Endothelial cell (in vitro differentiated cells): ENCODE measurements around the gene PDE11A. TPM values are rescaled to one million over a fixed set of nuclear protein-coding genes. Genes with fewer than 3 reads are reported as not detected.

ENCODE experiments used
- DNase-seq: peaks from one replicate; pipeline ENCODE4 v3.0.0; 2021; ENCODE audit warnings: low spot score
- H3K27ac Mint-ChIP-seq: one replicate; pipeline ENCODE4 v1.8.0; 2021; ENCODE audit warnings: mixed read lengths, inconsistent platforms; ENCODE audit not compliant: unreplicated experiment
- H3K27me3 Mint-ChIP-seq: one replicate; pipeline ENCODE4 v1.8.0; 2021; ENCODE audit warnings: mild to moderate bottlenecking, moderate library complexity, mixed read lengths, inconsistent platforms; ENCODE audit not compliant: unreplicated experiment
- H3K36me3 Mint-ChIP-seq: one replicate; pipeline ENCODE4 v1.8.0; 2021; ENCODE audit warnings: mild to moderate bottlenecking, low read depth, mixed read lengths, inconsistent platforms; ENCODE audit not compliant: unreplicated experiment
- H3K4me1 Mint-ChIP-seq: one replicate; pipeline ENCODE4 v1.8.0; 2021; ENCODE audit warnings: mild to moderate bottlenecking, mixed read lengths, inconsistent platforms; ENCODE audit not compliant: unreplicated experiment
- H3K4me3 Mint-ChIP-seq: one replicate; pipeline ENCODE4 v1.8.0; 2021; ENCODE audit warnings: mild to moderate bottlenecking, mixed read lengths, inconsistent platforms; ENCODE audit not compliant: unreplicated experiment
- H3K9me3 Mint-ChIP-seq: one replicate; pipeline ENCODE4 v1.8.0; 2021; ENCODE audit warnings: mixed read lengths, inconsistent platforms; ENCODE audit not compliant: unreplicated experiment
- CTCF ChIP-seq: fragments of 200-600 bp; sonication (generic); IDR thresholded peaks from one replicate; pipeline ENCODE4 v1.5.0; 2021; ENCODE audit warnings: antibody characterized with exemption; ENCODE audit not compliant: unreplicated experiment
- total RNA-seq: library from RNA; stranded (reverse); fragmentation: NEBNext Ultra II Directional; extraction: Animal tissue kit (Norgen Biotek cat#: 25700); gene quantifications from one replicate; pipeline ENCODE4 v1.2.1, GENCODE V29; 2021; ENCODE audit not compliant: unreplicated experiment

The PDE11A gene
- total RNA-seq, 1 donor from 2014 or later = 1.7 TPM

DNA sequence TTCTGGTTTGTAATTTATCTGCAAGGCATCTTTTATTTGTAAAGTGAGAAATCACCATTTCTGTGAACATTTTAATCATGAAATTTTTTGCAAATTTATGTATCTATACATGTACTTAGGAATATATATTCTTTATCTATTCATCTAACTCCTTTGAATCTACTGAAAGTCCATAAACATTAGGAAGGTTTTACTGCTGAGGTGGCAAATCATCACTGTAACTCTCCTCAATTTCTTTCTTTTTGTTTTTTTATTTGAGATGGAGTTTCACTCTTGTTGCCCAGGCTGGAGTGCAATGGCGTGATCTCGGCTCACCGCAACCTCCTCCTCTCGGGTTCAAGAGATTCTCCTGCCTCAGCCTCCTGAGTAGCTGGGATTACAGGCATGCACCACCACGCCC lies 383.7 kb downstream of the PDE11A start:
- Mint-ChIP-seq H3K36me3 (no peaks in the 10 kb centered on the region), H3K27me3 (no peaks in the 10 kb centered on the region), H3K4me3 (no peak overlapping the region), H3K27ac (no peak overlapping the region), H3K4me1 (peaks cover 15% of the 10 kb centered on the region), H3K9me3 (no peaks in the 10 kb centered on the region)
- no peak for DNase-seq
- no peak for TF ChIP-seq CTCF

DNA sequence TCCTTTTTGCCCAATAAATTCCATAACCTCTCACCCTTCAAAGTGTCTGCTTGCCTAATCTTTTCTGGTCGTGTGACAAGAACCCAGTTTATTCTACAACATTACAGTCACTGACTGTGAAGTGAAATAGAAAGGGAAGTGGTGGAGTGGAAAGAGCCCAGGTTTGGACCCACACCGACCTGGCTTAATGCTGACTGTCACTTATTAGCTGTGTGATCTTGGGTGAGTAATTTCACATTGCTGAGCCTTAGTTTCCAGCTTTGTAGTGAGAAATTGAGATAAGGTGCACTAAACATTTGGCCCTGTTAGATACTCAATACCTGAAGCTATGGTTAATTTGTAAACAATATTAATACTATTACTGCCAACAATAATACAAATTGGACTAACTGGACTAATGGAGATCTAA lies 388.9 kb downstream of the PDE11A start:
- H3K4me3 Mint-ChIP-seq = no peak overlapping the region
- H3K27ac Mint-ChIP-seq = no peak overlapping the region
- H3K4me1 Mint-ChIP-seq = peaks cover 9% of the 10 kb centered on the region
- TF ChIP-seq CTCF = no peak
- DNase-seq = no peak
- no peaks in the 10 kb centered on the region for H3K9me3 Mint-ChIP-seq
- no peaks in the 10 kb centered on the region for H3K36me3 Mint-ChIP-seq
- no peaks in the 10 kb centered on the region for H3K27me3 Mint-ChIP-seq

DNA sequence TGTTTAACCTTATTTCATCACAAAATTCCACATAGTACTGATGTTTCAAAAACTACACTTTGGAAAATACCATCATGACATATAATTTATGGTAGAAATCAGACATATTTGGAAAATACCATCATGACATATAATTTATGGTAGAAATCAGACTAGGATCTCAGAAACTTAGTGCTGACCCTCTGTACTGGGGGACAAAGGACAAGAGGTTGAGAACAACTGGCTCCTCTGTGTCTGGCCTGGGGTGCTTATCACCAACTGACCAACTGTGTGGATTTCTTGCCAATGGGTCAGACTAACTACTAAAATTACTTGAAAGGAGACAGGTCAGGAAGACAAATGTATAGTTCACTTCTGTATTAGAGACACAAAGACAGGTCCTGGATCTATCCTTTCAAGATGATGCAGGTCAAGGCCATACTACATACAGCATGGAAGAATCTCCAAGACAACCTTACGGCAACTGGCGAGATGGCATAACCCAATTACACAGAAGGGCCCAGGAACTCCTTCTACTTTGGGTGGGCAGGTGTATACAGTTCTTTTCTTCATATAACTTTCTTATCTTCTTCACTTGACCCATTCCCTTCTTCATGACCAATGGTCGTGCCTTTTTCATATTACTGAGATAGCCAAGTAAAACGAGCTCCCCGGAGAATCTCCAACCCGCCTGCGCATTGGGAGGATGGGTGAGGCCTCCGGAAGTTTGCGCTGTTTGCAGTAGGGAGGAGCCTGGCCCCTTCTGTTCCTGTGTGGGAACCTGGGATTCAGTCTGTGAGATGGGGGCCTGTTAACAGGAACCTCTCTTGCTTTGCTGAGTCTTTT lies 389.5 kb downstream of the PDE11A start:
- no peaks in the 10 kb centered on the region for H3K9me3 Mint-ChIP-seq
- H3K4me1 Mint-ChIP-seq = peaks cover 9% of the 10 kb centered on the region
- no peaks in the 10 kb centered on the region for H3K36me3 Mint-ChIP-seq
- no peak for DNase-seq
- no peak for TF ChIP-seq CTCF
- H3K27me3 Mint-ChIP-seq = no peaks in the 10 kb centered on the region
- no peak overlapping the region for H3K27ac Mint-ChIP-seq
- no peak overlapping the region for H3K4me3 Mint-ChIP-seq

DNA sequence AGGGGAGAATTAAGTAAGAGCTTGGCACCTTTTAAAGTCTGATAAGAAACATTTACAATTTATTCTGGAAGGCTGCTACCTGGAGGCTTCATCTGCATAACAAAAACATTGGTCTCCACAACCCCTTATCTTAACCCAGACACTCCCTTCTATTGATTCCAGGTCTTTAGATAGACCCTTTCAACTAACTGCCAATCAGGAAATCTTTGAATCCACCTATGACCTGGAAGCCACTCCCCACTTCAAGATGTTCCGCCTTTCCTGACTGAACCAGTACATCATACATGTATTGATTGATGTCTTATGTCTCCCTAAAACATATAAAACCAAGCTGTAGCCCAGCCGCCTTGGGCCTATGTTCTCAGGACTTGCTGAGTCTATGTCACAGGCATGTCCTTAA lies 390.6 kb downstream of the PDE11A start:
- Mint-ChIP-seq H3K27me3 (peaks cover 2% of the 10 kb centered on the region), H3K4me1 (peaks cover 13% of the 10 kb centered on the region), H3K4me3 (no peak overlapping the region), H3K9me3 (no peaks in the 10 kb centered on the region), H3K27ac (no peak overlapping the region), H3K36me3 (peaks cover 5% of the 10 kb centered on the region)
- no peak for TF ChIP-seq CTCF
- DNase-seq = no peak
